GM21619 (cell line): ENCODE measurements around the gene BOLA2B.
"Not testable (repeated sequence)": the region's sequence is repeated elsewhere in the genome, so short reads cannot be mapped to it uniquely, and the experiment has no call there.

Experiments
- ATAC-seq: cut with Tn5 transposase; IDR thresholded peaks from one replicate; pipeline ENCODE4 v1.9.1; 2021; ENCODE audit not compliant: unreplicated experiment

BOLA2B gene

DNA sequence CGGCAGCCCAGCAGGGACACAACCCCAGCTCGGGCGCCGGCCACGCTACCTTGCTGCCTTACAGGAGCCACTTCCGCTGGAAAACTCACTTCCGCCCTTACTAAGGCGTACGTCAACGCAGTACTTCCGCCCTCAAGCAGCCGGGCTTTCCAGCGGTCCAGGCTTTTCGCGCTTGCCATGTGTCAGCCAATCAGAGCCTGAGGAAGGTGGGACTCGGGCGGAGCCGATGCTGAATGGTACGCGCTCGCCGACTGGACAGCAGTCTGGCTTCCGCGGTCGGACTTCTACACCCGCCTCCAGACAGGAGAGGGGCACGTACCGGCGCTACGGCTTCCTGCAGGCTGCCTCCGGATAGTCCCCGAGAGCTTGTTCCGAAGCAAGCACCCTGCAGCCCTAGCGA is at the start of gene BOLA2B, which contains the start of gene SLX1A:
BOLA2B (minus strand) TSS at position 52 of the 400 bp plus-strand sequence. CDS start 71 bp downstream, outside the sequence.
SLX1A (plus strand) TSS at position 261 of the 400 bp plus-strand sequence. CDS start 210 bp downstream, outside the sequence.
- ATAC-seq = peak; percentile 82

DNA sequence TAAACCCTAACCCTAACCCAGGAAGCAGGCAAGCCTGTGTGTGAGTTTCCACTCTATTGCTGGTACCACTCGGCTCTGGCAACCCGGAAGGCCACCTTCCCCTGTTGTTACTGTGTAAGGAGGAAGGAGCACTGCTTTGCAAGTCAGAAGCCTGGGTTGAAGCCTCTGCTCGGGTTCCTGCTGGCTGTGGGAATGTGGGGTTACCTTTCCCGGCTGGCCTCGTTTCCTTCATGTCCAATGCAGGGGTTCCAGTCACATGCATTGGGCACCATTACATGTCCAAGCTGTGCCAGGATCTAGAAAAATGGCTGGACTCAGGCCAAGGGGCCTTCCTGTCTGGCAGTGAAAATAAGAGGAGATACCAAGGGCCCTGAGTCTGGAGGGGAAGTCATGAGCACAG is 23.6 kb upstream of the BOLA2B start:
- ATAC-seq = not testable (repeated sequence)

DNA sequence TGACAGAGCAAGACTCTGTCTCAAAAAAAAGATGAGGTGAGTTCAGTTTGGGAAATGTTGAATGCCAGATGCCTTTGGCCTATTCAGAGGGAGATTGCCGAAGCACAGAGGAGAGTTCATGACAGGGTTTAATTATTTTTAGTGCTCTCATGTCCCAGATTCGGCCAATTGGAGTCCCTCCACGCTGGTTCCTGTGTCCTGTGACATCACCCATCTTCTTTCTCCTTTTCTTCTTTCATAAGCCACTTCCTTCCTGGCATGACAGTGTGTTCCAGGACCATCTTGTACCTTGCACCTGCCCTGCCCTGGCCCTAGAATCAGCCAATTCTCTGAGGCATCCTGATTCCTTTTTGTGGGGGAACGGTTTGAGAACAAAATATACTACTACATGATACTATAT is 17.9 kb upstream of the BOLA2B start:
- not testable (repeated sequence) for ATAC-seq

DNA sequence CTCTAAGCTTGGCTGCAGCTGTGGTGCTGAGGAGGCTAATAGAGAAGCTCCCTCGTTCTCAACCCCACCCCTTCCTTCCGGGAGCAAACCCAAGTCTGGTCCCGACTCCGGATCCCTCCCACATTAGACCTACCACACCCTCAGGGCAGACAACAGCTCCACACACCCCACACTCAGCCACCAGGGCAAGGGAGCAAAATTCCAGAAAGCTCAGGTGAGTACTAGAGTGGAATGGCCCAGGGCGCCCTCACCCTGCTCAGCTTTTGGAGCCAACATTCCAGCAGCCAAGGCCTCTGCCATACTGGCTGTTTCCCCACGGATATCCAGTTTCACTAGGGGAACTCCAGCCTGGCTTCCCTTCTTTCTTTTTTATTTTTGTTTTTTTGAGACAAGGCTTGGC is 15.6 kb upstream of the BOLA2B start:
- ATAC-seq = not testable (repeated sequence)

DNA sequence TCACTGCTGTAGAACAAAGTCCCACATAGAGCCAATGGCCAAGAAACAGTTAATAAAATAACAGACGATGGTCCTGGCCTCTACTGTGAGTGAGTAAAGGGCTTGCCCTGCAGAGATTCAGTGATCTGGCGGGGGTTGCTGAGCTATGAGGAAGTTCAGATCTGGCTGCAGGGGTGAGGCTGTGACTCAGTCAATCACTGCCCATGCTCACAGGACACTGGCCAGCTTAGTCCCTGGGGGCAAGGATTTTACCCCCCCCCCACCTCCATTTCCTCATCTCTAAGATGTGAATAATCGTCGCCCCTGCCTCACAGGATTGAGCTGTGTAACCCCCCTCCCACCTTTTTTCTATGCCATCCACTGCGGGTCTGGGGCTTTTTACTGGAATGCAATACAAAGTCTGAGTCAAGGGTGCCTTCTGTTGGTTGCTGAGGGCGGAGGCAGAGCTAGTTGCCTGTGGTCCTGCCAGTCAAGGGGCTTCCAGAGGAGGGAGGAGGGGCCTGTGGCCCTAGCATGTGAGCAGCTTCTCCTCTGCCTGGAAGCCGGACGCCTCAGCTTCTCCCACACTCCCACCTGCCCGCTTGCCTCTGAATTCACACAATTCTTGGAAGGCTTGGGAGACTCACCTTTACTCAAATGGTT is 13.7 kb upstream of the BOLA2B start:
- not testable (repeated sequence) for ATAC-seq

DNA sequence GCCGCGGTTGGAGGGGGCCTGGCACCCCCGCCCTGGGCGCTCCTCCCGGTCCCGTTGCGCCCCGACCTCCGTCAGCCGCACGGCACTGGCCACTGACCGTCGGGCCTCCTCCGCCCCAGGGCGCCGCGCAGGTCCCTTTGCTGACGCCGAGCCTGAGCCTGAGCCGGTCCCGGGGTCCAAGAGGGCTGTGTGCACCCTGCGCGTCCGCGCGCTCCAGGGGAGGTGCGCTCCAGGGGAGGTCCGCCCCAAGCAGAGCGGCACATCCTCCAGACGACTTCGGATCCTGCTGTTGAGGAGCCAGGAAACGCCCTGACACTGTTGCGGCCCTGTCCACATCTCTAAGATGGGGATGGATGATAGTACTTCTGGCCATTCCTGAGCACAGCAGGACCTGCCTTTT is 12.8 kb upstream of the BOLA2B start:
- not testable (repeated sequence) for ATAC-seq

DNA sequence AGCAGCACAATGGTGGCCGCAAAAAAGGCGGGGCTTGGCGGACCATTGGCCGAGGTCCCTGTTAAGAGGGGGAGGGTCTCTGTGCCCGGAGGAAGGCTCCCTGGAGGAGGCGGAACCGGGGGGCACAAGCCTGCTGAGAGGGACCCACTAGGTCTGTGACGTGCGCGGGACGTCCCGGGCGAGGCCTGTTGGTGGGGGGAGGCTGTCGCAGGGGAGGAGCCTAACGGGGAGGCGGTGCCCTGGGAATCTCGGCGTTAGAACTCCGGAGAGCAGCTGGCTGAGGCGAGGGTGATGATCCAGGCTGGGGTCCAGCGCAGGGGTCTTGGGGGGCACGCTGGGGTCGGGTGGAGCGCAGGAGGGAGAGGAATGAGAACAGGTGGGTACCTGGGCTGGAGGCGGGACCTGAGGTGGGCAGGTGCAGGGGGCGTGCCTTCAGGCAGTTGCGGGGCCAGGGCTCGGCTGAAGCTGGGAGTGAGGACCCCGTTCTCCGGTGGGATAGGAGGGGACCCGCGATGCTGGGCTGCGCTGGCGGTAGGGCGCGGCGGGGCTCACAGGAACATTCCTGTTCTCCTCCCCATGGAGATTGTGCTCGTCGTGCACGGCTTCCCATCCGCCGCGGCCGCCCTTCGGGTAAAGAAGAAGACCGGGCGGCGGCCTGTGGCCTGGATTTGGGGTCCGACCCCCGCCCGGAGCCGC is 12.2 kb upstream of the BOLA2B start:
- ATAC-seq = not testable (repeated sequence)

DNA sequence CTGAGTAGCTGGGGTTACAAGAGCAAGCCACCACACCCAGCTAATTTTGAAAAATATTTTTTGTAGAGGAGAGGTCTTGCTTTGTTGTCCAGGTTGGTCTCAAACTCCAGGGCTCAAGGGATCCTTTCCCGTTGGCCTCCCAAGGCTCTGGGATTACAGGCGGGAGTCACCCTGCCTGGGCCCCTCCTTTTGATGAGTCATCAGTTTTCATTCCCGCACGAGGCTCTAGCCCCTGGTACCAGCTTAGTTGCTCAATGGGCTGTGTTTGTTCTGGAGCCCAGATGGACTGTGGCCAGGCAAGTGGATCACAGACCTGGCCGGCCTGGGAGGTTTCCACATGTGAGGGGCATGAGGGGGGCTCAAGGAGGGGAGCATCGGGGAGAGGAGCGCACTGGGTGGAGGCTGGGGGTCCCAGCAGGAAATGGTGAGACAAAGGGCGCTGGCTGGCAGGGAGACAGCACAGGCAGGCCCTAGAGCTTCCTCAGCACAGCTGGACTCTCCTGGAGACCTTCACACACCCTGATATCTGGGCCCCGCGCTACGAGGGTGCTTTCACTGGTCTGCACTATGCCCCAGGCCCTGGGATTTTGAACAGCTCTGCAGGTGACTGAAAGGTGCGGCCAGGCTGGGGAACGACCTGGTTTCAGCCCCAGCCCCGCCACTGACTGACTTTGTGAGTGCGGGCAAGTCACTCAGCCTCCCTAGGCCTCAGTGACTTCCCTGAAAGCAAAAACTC is 6.3 kb upstream of the BOLA2B start:
- not testable (repeated sequence) for ATAC-seq

DNA sequence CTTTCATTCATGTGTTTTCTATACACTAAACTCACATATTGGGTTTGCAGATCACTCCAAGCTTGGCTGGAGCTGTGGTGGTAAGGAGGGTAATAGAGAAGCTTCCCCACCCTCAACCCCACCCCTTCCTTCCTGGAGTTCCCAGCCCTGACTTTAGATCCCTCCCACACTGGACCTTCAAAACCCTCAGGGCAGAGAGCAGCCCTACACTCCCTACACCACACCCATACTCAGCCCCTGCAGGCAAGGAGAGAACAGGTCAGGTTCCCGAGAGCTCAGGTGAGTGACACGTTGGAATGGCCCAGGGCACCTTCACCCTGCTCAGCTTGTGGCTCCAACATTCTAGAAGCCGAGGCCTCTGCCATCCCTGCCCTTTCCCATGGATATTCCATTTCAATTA is 5.6 kb upstream of the BOLA2B start, which contains the start of gene SULT1A3:
SULT1A3 (plus strand) TSS at position 207 of the 400 bp plus-strand sequence. CDS start 1,474 bp downstream, outside the sequence.
- ATAC-seq = not testable (repeated sequence)

DNA sequence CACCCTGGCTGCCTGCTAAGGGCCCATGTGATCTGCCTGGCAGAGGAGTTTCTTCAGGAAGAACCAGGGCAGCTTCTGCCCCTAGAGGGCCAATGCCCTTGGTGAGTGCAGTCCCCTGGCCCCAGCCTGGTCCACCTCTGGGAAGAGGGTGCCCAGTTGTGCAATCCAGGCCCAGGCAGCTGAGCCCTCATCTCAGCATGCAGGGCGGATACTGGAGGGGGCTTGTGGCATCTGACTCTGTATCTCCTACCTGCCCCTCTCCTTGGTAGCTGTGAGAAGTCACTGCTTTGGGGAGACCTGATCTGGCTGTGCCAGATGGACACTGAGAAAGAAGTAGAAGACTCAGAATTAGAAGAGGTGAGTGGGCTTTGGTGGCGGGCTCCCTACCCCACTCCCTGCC is 3.5 kb upstream of the BOLA2B start:
- not testable (repeated sequence) for ATAC-seq

DNA sequence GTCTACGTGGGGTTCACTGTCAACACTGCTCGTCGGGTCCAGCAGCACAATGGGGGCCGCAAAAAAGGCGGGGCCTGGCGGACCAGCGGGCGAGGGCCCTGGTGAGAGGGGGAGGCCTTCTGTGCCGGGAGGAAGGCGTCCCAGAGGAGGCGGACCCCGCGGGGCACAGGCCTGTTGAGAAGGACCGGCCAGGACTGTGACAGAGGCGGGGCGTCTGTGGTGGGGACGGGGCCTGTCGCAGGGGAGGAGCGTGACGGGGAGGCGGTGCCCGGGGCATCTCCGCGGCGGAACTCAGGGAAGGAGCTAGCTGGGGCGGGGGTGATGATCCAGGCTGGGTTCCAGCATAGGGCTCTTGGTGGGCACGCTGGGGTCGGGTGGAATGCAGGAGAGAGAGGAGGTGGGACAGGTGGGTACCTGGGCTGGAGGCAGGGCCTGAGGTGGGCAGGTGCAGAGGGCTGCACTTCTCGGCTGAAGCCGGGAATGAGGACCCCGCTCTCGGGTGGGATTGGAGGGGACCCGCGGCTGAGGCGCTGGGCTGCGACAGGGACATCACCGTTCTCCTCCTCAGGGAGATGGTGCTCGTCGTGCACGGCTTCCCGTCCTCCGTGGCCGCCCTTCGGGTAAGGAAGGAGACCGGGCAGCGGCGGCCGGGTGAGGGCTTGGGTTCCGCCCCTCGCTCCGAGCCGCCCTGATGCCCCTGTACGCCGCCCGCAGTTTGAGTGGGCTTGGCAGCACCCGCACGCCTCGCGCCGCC is 883 bp upstream of the BOLA2B start:
- ATAC-seq = peak; percentile 47

DNA sequence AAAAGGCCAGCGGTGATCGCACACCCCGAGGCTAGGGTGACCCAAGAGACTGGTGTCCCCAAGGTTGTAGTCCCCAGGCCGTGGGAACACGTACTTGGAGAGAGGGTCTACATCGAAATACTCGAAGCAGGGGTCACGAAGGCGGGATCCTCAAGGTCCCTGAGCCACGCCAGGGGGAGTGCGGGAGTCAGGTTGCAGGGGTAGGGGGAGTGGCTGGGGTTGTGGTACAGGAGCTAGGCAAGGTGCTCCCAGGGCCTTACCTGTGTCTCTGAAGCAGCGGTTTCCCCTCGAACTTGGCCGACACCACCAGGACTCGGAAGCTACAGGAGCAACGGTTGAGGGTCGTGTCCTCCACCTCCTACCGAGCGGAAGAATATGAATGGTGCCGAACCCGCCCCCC is 368 bp downstream of the BOLA2B start:
- peak; percentile 12 for ATAC-seq

DNA sequence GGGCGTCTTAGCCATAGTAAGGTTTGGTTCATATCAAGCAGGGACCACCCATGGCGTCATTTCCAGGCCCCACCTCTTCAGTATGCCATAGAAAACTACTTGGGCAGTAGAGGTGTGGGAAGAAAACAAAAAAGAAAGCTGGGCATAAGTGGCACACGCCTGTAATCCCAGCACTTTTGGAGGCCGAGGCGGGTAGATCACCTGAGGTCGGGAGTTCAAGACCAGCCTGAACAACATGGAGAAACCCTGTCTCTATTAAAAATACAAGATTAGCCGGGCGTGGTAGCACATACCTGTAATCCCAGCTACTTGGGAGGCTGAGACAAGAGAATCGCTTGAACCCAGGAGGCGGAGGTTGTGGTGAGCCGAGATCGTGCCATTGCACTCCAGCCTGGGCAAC is 2.3 kb downstream of the BOLA2B start:
- ATAC-seq = not testable (repeated sequence)

DNA sequence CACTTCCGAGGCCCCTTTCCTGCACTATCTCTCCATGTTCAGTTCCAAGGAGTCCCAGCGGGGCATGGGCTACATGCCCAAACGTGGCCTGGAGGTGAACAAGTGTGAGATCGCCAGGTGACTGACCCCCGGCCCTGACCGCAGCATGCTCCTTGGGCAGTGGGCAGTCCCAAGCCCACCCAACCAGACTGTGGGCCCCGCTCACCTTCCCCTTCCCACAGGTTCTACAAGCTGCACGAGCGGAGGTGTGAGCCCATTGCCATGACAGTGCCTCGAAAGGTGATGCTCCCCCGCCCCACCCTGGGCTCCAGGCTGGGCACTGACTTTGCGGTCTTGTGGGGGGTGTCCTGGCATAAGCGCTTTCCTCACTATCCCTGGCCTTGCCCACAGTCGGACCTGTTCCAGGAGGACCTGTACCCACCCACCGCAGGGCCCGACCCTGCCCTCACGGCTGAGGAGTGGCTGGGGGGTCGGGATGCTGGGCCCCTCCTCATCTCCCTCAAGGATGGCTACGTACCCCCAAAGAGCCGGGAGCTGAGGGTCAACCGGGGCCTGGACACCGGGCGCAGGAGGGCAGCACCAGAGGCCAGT is 5.4 kb downstream of the BOLA2B start:
- ATAC-seq = no peak

DNA sequence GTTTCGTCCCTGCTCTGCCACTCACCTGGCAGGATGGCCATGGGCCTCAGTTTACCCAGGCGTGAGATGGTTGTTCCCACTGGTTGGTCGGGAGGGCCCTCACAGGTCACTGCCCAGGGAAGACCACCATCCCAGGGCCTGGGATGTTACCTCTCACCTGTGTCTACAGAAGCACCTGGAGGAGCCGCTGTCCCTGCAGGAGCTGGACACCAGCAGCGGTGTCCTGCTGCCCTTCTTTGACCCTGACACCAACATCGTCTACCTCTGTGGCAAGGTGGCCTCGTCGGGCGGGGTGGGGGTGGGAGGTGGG is 6.0 kb downstream of the BOLA2B start:
- ATAC-seq = no peak

DNA sequence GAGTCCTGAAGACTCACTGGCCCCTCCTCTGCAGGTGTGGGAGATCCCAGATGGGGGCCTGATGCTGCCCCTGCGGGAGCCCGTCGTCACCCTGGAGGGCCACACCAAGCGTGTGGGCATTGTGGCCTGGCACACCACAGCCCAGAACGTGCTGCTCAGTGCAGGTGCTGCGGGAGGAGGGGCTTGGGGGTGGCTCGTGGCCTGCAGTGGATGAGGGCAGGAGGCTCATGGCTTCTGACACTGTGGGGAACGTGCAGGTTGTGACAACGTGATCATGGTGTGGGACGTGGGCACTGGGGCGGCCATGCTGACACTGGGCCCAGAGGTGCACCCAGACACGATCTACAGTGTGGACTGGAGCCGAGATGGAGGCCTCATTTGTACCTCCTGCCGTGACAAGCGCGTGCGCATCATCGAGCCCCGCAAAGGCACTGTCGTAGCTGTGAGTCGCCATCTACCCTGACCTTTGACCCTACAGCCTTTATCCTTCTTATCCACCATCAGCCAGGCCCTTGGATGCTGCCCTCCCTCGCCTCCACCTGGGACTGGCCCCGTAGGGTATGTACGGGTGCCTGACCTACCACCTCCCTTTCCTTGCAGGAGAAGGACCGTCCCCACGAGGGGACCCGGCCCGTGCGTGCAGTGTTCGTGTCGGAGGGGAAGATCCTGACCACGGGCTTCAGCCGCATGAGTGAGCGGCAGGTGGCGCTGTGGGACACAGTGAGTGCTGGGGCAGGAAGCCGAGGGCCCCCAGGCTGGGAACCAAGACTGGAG is 6.5 kb downstream of the BOLA2B start:
- ATAC-seq = no peak

DNA sequence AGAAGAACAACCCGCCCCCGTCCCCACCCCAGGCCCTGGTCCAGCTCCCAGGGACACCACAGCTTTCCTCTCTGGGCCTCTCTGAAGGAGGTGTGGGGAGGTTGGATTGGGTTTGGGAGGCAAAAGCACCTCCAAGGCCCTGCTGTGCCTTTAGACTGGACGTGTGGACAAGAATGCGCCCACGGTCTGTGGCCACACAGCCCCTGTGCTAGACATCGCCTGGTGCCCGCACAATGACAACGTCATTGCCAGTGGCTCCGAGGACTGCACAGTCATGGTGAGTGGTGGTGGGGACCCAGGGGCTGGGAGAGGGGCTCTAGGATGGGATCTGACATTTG is 7.1 kb downstream of the BOLA2B start:
- no peak for ATAC-seq

DNA sequence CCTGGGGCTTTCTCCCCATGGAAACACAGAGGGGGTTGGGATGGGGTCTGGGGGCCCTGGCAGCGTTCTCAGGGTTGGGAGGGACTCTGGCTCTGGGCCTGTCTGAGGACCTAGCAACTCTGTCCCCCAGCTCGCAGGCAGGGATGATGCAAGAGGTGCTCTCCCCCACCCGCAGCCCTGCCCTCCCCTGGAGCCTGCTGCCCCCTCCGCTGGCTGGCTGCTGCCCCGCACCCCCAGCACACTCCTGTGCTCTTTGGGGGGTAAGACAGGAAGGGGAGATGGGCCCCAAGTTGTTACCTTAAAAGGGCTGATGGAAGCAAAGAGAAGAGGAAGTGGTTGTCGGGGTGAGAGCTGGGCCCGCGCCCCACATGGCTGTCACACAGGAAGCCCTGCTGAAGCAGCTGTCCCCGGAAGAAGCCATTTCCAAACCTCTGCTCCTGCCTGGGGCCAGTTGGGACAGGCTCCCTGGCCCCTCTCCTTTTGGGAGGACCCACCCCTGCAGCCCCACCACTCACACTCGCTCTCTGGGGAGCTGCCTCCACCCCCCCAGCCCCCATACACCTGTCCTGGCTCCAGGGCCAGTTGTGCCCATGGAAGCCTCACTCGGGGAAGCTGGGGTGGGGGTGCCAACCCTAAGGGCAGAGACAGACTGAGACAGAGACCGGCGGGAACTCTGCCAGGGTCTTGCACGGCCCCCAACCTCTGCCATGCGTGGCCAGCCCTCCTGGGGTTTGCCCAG is 7.6 kb downstream of the BOLA2B start:
- peak; percentile 25 for ATAC-seq
